Stimulated activated CD8-positive, alpha-beta memory T cell treated with anti-CD3 and anti-CD28 coated beads, Interleukin-12 subunit alpha, Interleukin-12 subunit beta, amount 100 ng/mL, for 4 hours (primary cell): ENCODE results near the gene RIMS4.
"Not testable (repeated sequence)": the region's sequence is repeated elsewhere in the genome, so short reads cannot be mapped to it uniquely, and the experiment has no call there.

Source experiments
- DNase-seq: peaks from one replicate; pipeline ENCODE4 v3.0.0-alpha.2; 2020; ENCODE audit warnings: low read depth

Gene RIMS4

GRCh38 chr20:44795836-44796235 lies 14.5 kb downstream of the RIMS4 start:
- no peak for DNase-seq

- no peak for DNase-seq
These were observed 17.6 kb downstream of the RIMS4 start for GRCh38 chr20:44792796-44793195.

GRCh38 chr20:44790638-44791393 lies 19.5 kb downstream of the RIMS4 start:
- no peak for DNase-seq

GRCh38 chr20:44788706-44789456 lies 21.5 kb downstream of the RIMS4 start:
- DNase-seq, result no peak

GRCh38 chr20:44787299-44787698 lies 23.0 kb downstream of the RIMS4 start:
- no peak for DNase-seq

GRCh38 chr20:44785768-44786167 lies 24.6 kb downstream of the RIMS4 start:
- DNase-seq, result no peak

GRCh38 chr20:44784688-44785087 lies 25.7 kb downstream of the RIMS4 start:
- no peak for DNase-seq

- no peak for DNase-seq
These were observed 28.6 kb downstream of the RIMS4 start for GRCh38 chr20:44781791-44782190.

- no peak for DNase-seq
These were observed 29.2 kb downstream of the RIMS4 start for GRCh38 chr20:44781118-44781517.

GRCh38 chr20:44780226-44780625 lies 30.1 kb downstream of the RIMS4 start:
- no peak for DNase-seq

GRCh38 chr20:44776980-44777379 lies 33.4 kb downstream of the RIMS4 start:
- DNase-seq, result no peak

- no peak for DNase-seq
These were observed 37.1 kb downstream of the RIMS4 start for GRCh38 chr20:44773070-44773829.

- no peak for DNase-seq
These were observed 37.7 kb downstream of the RIMS4 start for GRCh38 chr20:44772636-44773035.

GRCh38 chr20:44771172-44771535 lies 39.2 kb downstream of the RIMS4 start:
- DNase-seq, result no peak

GRCh38 chr20:44770484-44771171 lies 39.7 kb downstream of the RIMS4 start:
- DNase-seq, result no peak

GRCh38 chr20:44769481-44769863 lies 40.9 kb downstream of the RIMS4 start:
- DNase-seq, result no peak

GRCh38 chr20:44768854-44769480 lies 41.4 kb downstream of the RIMS4 start:
- no peak for DNase-seq

- no peak for DNase-seq
These were observed 42.1 kb downstream of the RIMS4 start for GRCh38 chr20:44768256-44768655.

- DNase-seq, result no peak
These were observed 44.5 kb downstream of the RIMS4 start for GRCh38 chr20:44765701-44766347.

- DNase-seq, result no peak
These were observed 45.3 kb downstream of the RIMS4 start for GRCh38 chr20:44765091-44765490.

GRCh38 chr20:44763798-44764197 lies 46.5 kb downstream of the RIMS4 start:
- not testable (repeated sequence) for DNase-seq
